Measurements from ENCODE around the gene NDUFS7. TPM values are rescaled to one million over a fixed set of nuclear protein-coding genes. Genes with fewer than 3 reads are reported as not detected.
A peak's percentile ranks its signal among the peaks of the same experiment; 100 is the strongest.

NDUFS7 gene
- total and polyA plus RNA-seq, 8 donors, result 31.6 to 217 (median 117) TPM

DNA sequence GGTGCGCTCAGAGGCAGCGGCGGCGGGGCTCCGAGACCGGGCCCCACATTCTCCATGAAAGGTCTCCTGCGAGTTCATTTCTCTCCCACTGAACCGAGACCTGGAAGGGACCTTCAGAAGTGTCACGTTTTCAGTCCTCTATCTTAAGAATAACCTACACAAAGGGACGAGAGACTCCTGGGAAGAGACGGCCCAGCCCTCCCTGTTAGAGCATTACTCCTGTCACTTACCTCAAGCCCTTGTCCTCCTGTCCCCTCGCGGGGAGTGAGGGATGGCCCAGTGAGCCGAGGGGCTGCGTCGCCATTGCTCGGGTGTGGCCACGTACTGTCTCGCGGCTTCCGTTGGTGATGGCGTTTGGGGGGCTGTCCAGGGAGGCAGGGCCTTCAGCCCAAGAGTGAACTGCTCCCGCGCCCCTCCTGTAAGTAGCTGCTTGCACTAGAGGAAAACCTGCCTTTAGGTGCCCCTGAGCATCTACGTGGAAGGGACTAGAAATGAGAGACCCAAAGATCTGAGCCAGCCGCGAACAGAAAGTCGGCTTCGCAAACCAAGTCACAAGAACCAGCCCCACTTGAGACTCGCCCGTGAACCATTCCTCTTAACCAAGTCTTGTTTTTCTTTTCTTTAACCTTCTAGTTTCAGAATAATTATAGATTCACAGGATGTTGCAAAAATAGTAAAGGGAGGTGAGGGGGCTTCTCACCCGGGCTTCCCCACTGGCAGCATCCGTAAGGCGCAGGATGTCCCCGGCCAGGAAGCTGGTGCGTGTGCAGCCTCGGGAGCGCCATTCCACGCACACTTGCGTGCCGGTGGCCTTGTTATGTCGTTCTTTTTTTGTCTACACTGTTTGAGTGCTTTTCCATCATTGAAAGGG is 21.1 kb upstream of the NDUFS7 start:
- Histone ChIP-seq H3K9me3 (no peaks in the 10 kb centered on the region), H3K36me3 (peaks cover 23 to 98% (median 95%) of the 10 kb centered on the region in 4 donors), H3K4me3 (no peak overlapping the region), H3K4me1 (peaks cover 15 to 33% (median 21%) of the 10 kb centered on the region in 4 donors), H3K27me3 (no peaks in the 10 kb centered on the region), H3K27ac (peak overlapping the region in 1 of 5 donors; percentile 78)
- DNase-seq, result no peak
- TF ChIP-seq EP300 (IDR thresholded peaks at IDR 0.05) (no peak), POLR2A (IDR thresholded peaks at IDR 0.05) (no peak), POLR2AphosphoS5 (IDR thresholded peaks at IDR 0.05) (no peak)
- TF ChIP-seq, protein P1, sequence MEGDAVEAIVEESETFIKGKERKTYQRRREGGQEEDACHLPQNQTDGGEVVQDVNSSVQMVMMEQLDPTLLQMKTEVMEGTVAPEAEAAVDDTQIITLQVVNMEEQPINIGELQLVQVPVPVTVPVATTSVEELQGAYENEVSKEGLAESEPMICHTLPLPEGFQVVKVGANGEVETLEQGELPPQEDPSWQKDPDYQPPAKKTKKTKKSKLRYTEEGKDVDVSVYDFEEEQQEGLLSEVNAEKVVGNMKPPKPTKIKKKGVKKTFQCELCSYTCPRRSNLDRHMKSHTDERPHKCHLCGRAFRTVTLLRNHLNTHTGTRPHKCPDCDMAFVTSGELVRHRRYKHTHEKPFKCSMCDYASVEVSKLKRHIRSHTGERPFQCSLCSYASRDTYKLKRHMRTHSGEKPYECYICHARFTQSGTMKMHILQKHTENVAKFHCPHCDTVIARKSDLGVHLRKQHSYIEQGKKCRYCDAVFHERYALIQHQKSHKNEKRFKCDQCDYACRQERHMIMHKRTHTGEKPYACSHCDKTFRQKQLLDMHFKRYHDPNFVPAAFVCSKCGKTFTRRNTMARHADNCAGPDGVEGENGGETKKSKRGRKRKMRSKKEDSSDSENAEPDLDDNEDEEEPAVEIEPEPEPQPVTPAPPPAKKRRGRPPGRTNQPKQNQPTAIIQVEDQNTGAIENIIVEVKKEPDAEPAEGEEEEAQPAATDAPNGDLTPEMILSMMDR (IDR thresholded peaks at IDR 0.05), result no peak
- intact Hi-C loops (cut with DNase I; ENCODE audit: low total_unique reads), result loop anchor here (10.0 kb wide), 1 partner anchor 78 kb away; the partner anchor contains the start of gene EFNA2
- WGBS, 5 donors, result 86 to 91% (median 90%) methylated on average over 41 to 42 of the region's 42 CpGs

DNA sequence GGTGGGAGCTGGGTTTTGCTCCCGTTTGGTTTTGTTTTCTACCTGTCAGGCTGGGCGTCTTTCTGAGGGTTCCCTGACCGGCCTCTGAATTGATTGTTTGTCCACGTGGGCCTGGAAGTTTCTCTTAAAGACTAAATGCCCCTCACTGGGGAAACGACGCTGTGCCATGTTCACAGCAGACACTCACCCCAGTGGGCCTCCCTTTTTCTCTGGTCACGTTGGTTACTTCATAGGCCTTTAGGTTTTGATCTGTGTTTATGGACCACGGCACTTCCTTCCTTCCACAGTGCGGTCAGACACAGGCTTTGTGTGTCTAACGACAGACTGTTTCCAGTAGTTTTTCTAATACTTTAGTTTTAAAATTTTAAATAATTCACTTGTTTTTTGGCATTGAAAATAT is 20.1 kb upstream of the NDUFS7 start:
- WGBS, 5 donors, result 69 to 80% (median 75%) methylated on average over 10 of the region's 10 CpGs
- Histone ChIP-seq H3K9me3 (no peaks in the 10 kb centered on the region), H3K27me3 (no peaks in the 10 kb centered on the region), H3K27ac (peak overlapping the region in 2 of 5 donors; percentile 0 to 5), H3K36me3 (peaks cover 25 to 98% (median 95%) of the 10 kb centered on the region in 4 donors), H3K4me3 (no peak overlapping the region), H3K4me1 (peaks cover 15 to 33% (median 21%) of the 10 kb centered on the region in 4 donors)
- intact Hi-C loops (cut with DNase I; ENCODE audit: low total_unique reads), result loop anchor here (10.0 kb wide), 1 partner anchor 79 kb away; the partner anchor contains the start of gene EFNA2
- DNase-seq, result no peak
- TF ChIP-seq, protein P1 (IDR thresholded peaks at IDR 0.05), result no peak
- TF ChIP-seq POLR2AphosphoS5 (IDR thresholded peaks at IDR 0.05) (no peak), EP300 (IDR thresholded peaks at IDR 0.05) (no peak), POLR2A (IDR thresholded peaks at IDR 0.05) (no peak)

DNA sequence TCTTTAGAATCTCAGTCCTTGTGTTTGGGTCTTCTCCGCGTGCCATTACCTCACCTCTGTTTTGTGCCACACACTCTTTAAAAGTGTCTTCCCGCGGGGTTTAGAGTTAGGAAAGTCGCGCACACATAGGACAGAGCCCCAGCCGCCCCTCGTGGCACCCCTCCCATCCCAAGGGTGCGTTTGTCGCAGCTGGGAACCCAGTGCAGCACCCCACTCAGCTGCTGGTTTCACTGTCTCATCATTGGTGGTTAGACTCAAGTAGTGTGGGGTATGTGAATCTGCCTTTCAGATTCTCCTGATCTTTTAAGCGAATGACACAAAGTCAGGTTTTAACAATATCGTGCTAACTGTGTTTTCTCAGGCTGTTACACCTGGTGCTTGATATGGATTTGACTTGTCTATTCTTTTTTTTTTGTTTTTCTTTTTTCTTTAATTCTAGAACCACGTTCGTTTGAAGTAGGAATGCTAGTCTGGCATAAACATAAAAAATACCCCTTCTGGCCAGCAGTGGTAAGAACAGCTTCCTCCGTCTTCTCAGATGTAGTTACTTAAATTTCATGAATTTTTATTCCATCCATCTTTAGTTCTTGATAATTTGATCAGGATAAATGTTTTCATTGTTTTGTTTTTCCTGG is 19.5 kb upstream of the NDUFS7 start:
- Histone ChIP-seq H3K4me1 (peaks cover 15 to 33% (median 21%) of the 10 kb centered on the region in 4 donors), H3K27me3 (no peaks in the 10 kb centered on the region), H3K27ac (peak overlapping the region in 1 of 5 donors; percentile 32), H3K9me3 (no peaks in the 10 kb centered on the region), H3K4me3 (no peak overlapping the region), H3K36me3 (peaks cover 26 to 98% (median 95%) of the 10 kb centered on the region in 4 donors)
- 70 to 83% (median 75%) methylated on average over 15 of the region's 15 CpGs for WGBS, 5 donors
- TF ChIP-seq EP300 (IDR thresholded peaks at IDR 0.05), result no peak
- TF ChIP-seq POLR2A (IDR thresholded peaks at IDR 0.05), result no peak
- TF ChIP-seq, protein P1 (IDR thresholded peaks at IDR 0.05), result peak in 1 of 7 experiments; percentile 8
- no peak for TF ChIP-seq POLR2AphosphoS5 (IDR thresholded peaks at IDR 0.05)
- no peak for DNase-seq
- intact Hi-C loops (cut with DNase I; ENCODE audit: low total_unique reads), result loop anchor here (10.0 kb wide), 1 partner anchor 79 kb away; the partner anchor contains the start of gene EFNA2

Measured in stomach (tissue), 9 donors.